HG03039 (cell line): ENCODE results near the gene GABRA5.

Experiments
- ATAC-seq: cut with Tn5 transposase; IDR thresholded peaks from one replicate; pipeline ENCODE4 v1.9.1; 2021; ENCODE audit warnings: mild to moderate bottlenecking, moderate library complexity; ENCODE audit not compliant: unreplicated experiment

The GABRA5 gene

GRCh38 chr15:26985050-26985449 lies 118.2 kb downstream of the GABRA5 start:
- no peak for ATAC-seq

- ATAC-seq: no peak
Observed at GRCh38 chr15:26996250-26996649, 129.4 kb downstream of the GABRA5 start.
